Adrenal gland (tissue), 5 donors: Measurements from ENCODE around the gene AFAP1L1.

ENCODE experiments used
- CTCF ChIP-seq, 6 experiments: fragments of 450-650 bp in 4 of 6; fragments of 200-600 bp in 2 of 6; sonication (generic) in 1 of 6; IDR thresholded peaks; 1 replicate in 5 of 6; 2 replicates in 1 of 6; pipeline versions ENCODE4 v1.5.1 to v1.8.0; 2016 to 2021; ENCODE audit warnings: antibody characterized with exemption in 6 of 6, mild to moderate bottlenecking in 2 of 6, moderate library complexity in 1 of 6
- POLR2A ChIP-seq, 2 donors: fragments of 450-650 bp; IDR thresholded peaks; one replicate each; pipeline ENCODE4 v1.6.1; 2017; ENCODE audit warnings: antibody characterized with exemption in 2 of 2, mild to moderate bottlenecking in 2 of 2, moderate library complexity in 1 of 2
- donor health status: DM: no; HTN: no; CAD: no.

DNA sequence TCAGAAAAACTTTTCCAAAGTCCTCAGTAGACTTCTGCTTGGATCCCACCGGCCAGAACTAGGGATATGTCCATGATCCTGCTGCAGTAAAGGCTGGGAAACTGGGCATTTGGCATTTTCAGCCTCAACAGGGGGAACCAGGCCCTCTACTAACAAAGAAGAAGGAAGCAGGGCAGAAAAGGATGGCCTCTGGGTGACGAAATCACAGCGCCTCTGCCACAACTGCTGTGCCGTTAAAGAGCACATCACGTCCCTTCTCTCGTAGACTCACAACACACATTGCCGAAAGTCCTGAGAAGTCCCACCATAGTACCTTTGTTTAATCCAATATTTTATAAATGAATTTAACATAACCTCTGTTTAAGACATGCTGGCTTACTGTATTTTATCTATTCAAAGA is 10.4 kb upstream of the AFAP1L1 start:
- TF ChIP-seq CTCF (IDR thresholded peaks at IDR 0.05) (no peak), POLR2A (IDR thresholded peaks at IDR 0.05) (no peak)
